Osteoblast (primary cell): Measurements from ENCODE around the gene CITED4. TPM values are rescaled to one million over a fixed set of nuclear protein-coding genes. Genes with fewer than 3 reads are reported as not detected.

Experiments
- DNase-seq: peaks from one replicate; pipeline ENCODE4 v3.0.0; 2011; ENCODE audit warnings: low spot score, mixed read lengths; ENCODE audit not compliant: insufficient read length; ENCODE audit errors: missing footprints
- H2AFZ ChIP-seq: 2 replicates; pipeline ENCODE4 v1.6.0; 2011; ENCODE audit warnings: mild to moderate bottlenecking, low read length
- H3K27ac ChIP-seq: 2 replicates; pipeline ENCODE4 v1.5.1; 2011; ENCODE audit warnings: mild to moderate bottlenecking, low read depth, low read length, moderate library complexity
- H3K27me3 ChIP-seq: 2 replicates; pipeline ENCODE4 v1.6.0; 2012; ENCODE audit warnings: mild to moderate bottlenecking, control low read depth, inconsistent platforms, low read length, moderate library complexity; ENCODE audit not compliant: insufficient read depth
- H3K36me3 ChIP-seq: 2 replicates; pipeline ENCODE4 v1.5.1; 2011; ENCODE audit warnings: mild to moderate bottlenecking, low read length, control low read depth, moderate library complexity; ENCODE audit not compliant: insufficient read depth
- H3K4me1 ChIP-seq: 2 replicates; pipeline ENCODE4 v1.5.1; 2011; ENCODE audit warnings: mild to moderate bottlenecking, low read length, control low read depth, moderate library complexity; ENCODE audit not compliant: insufficient read depth
- H3K4me2 ChIP-seq: 2 replicates; pipeline ENCODE4 v1.6.0; 2011; ENCODE audit warnings: mild to moderate bottlenecking, low read length; ENCODE audit not compliant: insufficient read depth
- H3K4me3 ChIP-seq: fragments of 200-600 bp; sonication (generic); 3 replicates; pipeline ENCODE4 v1.5.1; 2012; ENCODE audit warnings: mild to moderate bottlenecking, low read length, inconsistent platforms; ENCODE audit not compliant: insufficient read depth
- H3K79me2 ChIP-seq: 2 replicates; pipeline ENCODE4 v1.6.0; 2012; ENCODE audit warnings: mild to moderate bottlenecking, low read length, control low read depth, inconsistent platforms; ENCODE audit not compliant: insufficient read depth
- H3K9me3 ChIP-seq: 2 replicates; pipeline ENCODE4 v1.5.1; 2011; ENCODE audit warnings: low read depth, low read length, control low read depth
- H4K20me1 ChIP-seq: 2 replicates; pipeline ENCODE4 v1.6.0; 2012; ENCODE audit warnings: mild to moderate bottlenecking, low read length, control low read depth; ENCODE audit not compliant: insufficient read depth
- total RNA-seq: library from RNA; depleted of rRNA; stranded (reverse); fragments of >200 nt; gene quantifications from 2 replicates; pipeline ENCODE4 v1.2.3, GENCODE V29; 2012
- TF ChIP-seq, protein P1 (sequence below): IDR thresholded peaks from 2 replicates; pipeline ENCODE4 v1.5.1; 2011; ENCODE audit warnings: mild to moderate bottlenecking, low read depth, low read length, moderate library complexity; ENCODE audit errors: extremely low read depth

CITED4 gene
- total RNA-seq, 1 donor = 3.3 TPM

DNA sequence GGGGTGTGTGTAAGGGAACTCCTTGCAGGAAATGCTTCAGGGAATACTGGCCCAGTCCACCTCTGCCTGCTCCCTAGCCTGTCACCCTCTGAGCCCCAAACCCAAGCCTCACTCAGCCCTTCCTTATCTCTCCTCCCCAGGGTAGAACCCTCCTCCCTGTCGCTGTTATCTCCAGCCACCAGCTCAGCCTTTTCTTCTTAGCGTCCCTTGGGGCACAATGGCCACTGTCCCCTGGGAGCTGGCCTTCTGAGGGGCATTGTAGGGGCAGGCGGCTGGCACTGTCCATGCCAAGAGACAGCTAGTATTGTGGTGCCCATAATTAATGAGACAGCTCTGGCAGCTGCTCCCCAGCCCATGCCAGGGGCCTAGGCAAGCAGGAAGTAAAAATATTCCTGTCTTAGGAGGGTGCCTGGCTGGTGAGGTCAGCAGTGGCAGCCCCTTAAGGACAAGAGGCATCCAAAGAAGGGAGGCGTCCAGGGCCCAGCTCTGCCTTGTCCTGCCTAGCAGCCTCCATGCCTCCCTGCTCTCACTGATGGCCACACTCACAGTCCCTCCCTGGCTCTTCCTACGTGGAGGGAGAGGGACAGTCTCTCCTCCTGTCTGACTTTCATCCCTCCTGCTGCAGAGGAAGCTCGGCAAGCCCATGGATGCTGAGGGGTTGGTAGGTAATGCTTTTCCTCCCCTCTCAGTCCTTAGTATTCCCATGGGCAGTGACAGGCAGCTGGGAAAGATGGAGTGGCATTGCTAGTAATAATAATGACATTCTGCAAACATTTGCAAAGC, 41.1 kb downstream of the CITED4 start:
- H3K4me1 ChIP-seq = peaks cover 10% of the 10 kb centered on the region
- H2AFZ ChIP-seq = no peak overlapping the region
- DNase-seq = peak; percentile 57

DNA sequence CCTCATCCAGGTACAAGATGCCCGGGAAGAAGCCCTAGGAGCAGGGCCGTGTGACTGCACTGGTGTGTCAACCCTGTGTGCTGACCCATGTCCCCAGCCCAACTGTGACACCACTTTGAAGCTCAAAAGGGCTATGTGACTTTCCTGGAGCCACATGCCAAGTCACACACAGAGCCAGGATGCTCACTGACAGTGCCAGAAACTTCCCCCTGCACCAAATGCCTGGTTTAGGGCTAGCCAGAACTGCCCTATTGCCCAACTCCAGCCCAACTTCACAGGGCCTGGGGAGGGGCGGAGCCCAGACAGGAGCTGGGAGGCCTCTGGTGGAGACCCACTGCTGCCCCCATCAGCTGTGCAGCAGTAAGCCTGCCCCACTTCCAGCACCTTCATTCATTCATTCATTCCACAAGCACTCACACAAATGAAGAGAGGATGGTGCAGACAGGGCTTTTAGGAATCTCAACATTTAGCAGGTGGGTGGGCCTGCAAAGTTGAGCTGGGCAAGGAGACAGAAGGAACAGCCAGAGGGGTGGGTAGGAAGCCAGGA, 41.8 kb downstream of the CITED4 start:
- DNase-seq = peak; percentile 31

More for the DNA sequence above, 41.1 kb downstream of the CITED4 start:
- Histone ChIP-seq H3K9me3 (no peaks in the 10 kb centered on the region), H3K36me3 (no peaks in the 10 kb centered on the region), H3K27me3 (peaks cover 16% of the 10 kb centered on the region), H3K27ac (no peak overlapping the region), H3K4me3 (no peak overlapping the region), H3K79me2 (no peaks in the 10 kb centered on the region), H3K4me2 (no peak overlapping the region), H4K20me1 (no peaks in the 10 kb centered on the region)
- TF ChIP-seq, protein P1, sequence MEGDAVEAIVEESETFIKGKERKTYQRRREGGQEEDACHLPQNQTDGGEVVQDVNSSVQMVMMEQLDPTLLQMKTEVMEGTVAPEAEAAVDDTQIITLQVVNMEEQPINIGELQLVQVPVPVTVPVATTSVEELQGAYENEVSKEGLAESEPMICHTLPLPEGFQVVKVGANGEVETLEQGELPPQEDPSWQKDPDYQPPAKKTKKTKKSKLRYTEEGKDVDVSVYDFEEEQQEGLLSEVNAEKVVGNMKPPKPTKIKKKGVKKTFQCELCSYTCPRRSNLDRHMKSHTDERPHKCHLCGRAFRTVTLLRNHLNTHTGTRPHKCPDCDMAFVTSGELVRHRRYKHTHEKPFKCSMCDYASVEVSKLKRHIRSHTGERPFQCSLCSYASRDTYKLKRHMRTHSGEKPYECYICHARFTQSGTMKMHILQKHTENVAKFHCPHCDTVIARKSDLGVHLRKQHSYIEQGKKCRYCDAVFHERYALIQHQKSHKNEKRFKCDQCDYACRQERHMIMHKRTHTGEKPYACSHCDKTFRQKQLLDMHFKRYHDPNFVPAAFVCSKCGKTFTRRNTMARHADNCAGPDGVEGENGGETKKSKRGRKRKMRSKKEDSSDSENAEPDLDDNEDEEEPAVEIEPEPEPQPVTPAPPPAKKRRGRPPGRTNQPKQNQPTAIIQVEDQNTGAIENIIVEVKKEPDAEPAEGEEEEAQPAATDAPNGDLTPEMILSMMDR = no peak

DNA sequence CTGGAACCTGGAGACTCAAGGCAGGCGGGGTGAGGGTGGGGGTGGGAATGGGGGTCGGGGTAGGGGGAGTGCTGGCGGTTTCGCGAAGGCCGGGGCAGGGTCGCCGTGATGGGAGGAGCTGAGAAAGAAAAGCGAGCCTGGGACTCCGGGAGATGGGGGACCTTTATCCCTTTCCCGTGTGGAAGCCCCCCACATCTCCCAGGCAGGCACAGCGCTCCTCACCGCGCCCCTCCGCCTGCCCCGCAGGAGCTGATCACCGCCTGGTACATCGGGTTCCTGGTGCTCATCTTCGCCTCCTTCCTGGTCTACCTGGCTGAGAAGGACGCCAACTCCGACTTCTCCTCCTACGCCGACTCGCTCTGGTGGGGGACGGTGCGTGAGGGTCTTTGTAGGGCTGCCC, 43.1 kb downstream of the CITED4 start:
- Histone ChIP-seq H3K4me3 (no peak overlapping the region), H3K36me3 (no peaks in the 10 kb centered on the region), H3K4me2 (no peak overlapping the region), H3K4me1 (no peaks in the 10 kb centered on the region), H3K27ac (no peak overlapping the region), H4K20me1 (no peaks in the 10 kb centered on the region), H3K79me2 (no peaks in the 10 kb centered on the region), H3K9me3 (no peaks in the 10 kb centered on the region), H2AFZ (no peak overlapping the region), H3K27me3 (peaks cover 16% of the 10 kb centered on the region)
- peak; percentile 36 for DNase-seq
- TF ChIP-seq, protein P1 = no peak

More for the DNA sequence above, 41.8 kb downstream of the CITED4 start:
- Histone ChIP-seq H3K4me1 (peaks cover 10% of the 10 kb centered on the region), H3K79me2 (no peaks in the 10 kb centered on the region), H2AFZ (no peak overlapping the region), H3K36me3 (no peaks in the 10 kb centered on the region), H3K27me3 (peaks cover 16% of the 10 kb centered on the region), H3K4me2 (no peak overlapping the region), H4K20me1 (no peaks in the 10 kb centered on the region), H3K27ac (no peak overlapping the region), H3K4me3 (no peak overlapping the region), H3K9me3 (no peaks in the 10 kb centered on the region)
- TF ChIP-seq, protein P1 = no peak

DNA sequence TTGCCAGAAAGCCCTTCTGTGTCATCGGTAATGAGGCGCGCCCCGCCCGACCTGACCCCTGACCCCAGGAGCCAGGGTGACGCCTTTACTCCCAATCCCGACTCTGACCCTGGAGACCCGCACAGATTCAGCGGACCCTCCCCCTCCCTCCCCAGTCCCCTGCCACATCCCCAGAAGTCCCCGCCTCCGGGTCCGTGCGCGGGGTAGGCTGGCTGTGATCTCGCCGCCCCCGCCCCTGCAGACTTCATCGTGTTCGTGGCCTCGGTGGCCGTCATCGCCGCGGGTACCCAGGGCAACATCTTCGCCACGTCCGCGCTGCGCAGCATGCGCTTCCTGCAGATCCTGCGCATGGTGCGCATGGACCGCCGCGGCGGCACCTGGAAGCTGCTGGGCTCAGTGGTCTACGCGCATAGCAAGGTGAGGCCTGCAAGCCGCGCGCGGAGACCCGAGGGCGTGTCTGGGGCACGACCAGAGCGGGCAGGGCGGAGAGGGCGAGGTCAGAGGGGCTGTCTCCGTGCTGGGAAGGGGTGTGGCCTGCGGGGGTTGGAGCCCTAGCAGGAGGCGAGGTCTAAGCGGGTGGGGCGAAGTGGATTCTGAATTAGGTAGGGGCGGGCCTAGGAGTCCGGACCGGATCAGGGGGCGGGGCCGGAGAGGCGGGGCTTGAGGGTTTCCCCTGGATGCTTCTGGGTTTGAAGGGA, 43.8 kb downstream of the CITED4 start:
- Histone ChIP-seq H3K27me3 (peaks cover 16% of the 10 kb centered on the region), H3K27ac (no peak overlapping the region), H3K4me3 (peak overlapping the region; percentile 65), H3K79me2 (no peaks in the 10 kb centered on the region), H2AFZ (peak overlapping the region; percentile 68), H4K20me1 (no peaks in the 10 kb centered on the region), H3K4me1 (no peaks in the 10 kb centered on the region), H3K4me2 (peak overlapping the region; percentile 65), H3K36me3 (no peaks in the 10 kb centered on the region), H3K9me3 (no peaks in the 10 kb centered on the region)
- TF ChIP-seq, protein P1 = no peak
- DNase-seq = peak; percentile 88
